Esophagus mucosa (tissue), 1 donor: Measurements from ENCODE around the gene FARP1. TPM values are rescaled to one million over a fixed set of nuclear protein-coding genes. Genes with fewer than 3 reads are reported as not detected.
"Not testable (repeated sequence)": the region's sequence is repeated elsewhere in the genome, so short reads cannot be mapped to it uniquely, and the experiment has no call there.

Experiments
- ATAC-seq: fragments of 200-7000 bp; cut with Tn5 transposase; one replicate; pipeline ENCODE4 v1.9.1; 2020
- total RNA-seq: library from RNA; stranded (reverse); gene quantifications from one replicate; pipeline ENCODE4 v1.2.4, GENCODE V29; 2023
- donor health status: DM: yes; HTN: yes; CAD: no.

Gene FARP1
- total RNA-seq, 1 donor from 2014 or later: 6.2 TPM

DNA sequence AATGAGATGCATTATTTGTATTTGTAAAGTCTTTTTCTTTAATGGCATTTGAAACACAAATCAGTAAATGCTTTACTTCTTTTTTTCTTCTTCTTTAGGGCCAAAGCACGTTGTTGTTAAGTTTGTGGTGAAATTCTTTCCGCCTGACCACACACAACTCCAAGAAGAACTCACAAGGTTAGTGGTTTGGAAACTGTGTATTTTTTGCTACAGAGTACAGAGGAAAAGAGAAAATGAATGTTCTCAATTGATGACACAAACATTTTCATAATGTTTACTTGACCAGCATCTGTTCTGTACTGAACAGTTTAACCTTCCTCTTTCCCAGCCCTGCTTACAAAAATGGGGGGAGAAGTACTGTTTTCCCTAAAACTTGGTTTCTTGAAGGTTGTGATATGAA is 225.1 kb downstream of the FARP1 start:
- no peak for ATAC-seq

DNA sequence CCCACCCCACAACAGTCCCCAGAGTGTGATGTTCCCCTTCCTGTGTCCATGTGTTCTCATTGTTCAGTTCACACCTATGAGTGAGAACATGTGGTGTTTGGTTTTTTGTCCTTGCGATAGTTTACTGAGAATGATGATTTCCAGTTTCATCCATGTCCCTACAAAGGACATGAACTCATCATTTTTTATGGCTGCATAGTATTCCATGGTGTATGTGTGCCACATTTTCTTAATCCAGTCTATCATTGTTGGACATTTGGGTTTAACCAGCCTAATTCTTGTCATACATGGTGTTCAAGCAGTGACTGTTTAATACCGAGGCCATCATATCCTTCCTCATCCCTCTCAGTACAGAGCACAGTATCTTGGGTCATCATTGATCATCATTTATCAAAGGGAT is 226.6 kb downstream of the FARP1 start:
- not testable (repeated sequence) for ATAC-seq

DNA sequence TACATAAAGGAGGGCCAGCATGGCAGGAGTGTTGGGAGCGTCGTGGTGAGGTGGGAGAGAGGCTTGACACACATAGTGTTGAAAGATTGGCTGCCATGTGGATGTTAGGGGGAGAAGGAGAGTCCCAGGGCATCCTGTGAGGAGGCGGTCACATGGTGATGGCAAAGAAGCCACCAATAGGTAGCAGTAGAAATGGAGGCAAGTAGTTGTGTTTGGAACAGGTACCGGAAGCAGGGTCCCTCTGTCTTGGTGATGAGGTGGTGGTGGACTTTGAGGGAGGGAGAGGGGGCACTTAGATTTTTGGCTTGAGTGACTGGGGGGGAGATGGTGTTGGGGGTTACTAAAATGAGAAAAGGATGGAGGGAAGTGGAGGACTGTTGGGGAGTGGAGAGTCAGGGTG is 227.4 kb downstream of the FARP1 start:
- no peak for ATAC-seq

DNA sequence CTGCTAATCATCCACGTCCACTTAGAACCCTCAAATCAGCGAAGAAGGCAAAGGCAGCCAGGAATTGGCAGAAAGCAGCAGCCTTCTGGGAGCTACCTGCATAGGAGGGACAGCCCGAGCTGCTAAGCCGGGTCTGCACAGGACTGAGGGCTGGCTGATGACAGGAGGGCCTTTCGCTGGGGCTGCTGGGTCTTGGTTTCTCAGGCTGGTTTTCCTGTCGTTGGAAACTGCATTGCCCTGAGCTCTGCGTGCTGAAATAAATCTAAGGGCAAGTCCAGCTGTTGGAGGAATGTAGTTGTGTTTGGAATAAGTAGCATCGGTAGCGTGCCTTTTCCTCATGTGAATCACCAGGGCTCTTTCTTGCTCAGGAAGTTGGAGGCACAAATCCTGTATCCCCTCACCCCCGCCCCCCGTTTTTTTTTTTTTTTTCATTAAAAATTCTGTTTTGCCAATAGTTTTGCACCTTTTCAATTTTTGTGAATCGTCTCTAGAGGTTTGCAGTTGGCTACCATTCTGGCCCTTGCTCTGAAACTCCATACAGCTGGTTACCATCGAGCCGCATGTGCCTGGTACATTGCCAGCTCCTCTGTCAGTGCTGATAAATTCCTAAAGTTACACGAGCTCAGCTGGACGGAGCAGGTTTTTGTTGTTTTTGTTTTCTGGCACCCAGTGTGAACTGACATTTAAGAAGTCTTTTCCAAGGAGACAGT is 228.1 kb downstream of the FARP1 start:
- ATAC-seq: no peak

DNA sequence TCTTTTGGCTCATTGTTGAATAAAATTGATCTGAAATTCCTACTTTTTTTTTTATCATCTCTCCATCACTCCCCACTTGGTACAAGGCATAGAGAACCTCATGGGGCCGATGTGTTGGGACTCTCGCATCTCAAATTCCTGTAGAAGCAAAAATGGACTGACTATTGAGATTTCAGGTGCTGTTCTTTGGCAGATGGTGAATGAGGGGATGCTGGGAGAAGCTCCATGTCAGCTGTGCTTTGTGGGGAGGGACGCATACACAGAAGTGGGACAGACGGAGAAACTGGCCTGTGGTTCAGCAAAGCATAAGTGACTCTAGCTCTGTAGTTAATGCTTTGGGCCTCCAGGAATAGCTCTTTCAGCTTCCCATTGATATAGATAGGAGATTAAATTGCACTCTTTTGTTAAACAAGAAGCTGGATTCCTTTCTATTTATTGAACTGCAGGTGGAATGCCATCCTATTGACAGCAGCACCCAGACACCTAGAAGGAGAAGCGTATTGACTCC is 228.7 kb downstream of the FARP1 start:
- no peak for ATAC-seq

DNA sequence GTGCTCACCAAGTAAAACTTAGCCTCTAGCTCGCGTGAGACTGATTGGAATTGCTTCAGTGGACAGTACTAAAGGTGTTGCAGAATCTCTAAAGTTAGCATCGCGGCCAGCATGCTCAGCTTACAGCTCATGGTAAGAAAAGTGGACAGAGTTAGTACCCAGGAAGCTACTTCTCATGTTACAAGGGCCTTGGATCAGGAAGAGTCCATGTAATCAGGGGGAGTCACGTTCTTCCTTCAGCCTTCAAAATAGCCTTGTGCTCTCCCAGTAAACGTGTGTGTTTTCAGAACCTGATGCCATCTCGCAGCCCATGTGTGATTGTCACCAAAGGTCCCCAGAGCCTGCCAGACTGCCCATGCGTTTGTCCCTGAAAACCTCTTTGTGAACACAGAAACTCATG is 230.0 kb downstream of the FARP1 start:
- ATAC-seq: no peak

DNA sequence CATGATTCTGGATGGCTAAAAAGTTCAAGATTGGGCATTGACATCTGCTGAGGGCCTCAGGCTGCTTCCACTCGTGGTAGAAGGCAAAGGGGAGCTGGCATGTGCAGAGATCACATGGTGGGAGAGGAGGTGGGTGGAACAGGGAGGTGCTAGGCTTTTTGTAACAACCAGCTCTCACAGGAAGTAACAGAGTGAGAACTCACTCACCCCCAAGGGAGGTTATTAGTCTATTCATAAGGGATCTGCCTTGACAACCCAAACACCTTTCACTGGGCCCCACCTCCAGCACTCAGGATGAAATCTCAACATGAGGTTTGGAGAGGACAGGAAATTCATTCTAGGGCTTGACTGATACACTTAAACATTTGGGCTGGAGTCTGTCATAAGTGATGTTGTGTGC is 231.9 kb downstream of the FARP1 start:
- ATAC-seq: no peak

DNA sequence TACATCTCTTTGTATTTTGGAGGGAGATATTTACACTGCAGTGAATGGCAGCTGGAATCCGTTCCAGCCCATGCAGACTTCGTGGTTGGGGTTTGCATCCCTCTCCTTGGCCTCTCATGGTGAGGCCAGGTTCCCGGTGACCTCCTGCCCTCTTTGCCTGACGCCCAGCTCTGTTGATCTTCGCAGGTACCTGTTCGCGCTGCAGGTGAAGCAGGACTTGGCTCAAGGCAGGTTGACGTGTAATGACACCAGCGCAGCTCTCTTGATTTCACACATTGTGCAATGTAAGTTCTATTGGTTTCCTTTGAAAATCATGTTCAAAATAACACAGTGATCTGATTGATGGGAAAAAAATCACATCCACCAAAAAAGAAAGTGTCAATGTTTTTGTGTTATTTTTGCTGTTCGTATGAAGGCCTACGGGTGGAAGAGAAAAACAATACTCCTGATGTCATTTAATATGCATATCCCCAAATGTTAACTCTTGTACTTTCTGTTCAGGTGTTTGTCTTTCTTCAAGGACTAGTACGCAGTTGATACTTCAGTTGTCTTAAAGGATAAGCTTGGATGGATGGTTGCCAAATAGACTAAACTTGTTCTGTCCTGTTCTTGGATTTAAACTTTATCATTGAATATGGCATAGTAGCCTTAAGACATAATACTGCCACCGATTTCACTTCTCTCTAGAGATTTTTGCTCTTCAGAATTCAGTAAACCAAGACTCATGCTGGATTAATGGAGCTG is 234.9 kb downstream of the FARP1 start:
- ATAC-seq: peak; percentile 48

DNA sequence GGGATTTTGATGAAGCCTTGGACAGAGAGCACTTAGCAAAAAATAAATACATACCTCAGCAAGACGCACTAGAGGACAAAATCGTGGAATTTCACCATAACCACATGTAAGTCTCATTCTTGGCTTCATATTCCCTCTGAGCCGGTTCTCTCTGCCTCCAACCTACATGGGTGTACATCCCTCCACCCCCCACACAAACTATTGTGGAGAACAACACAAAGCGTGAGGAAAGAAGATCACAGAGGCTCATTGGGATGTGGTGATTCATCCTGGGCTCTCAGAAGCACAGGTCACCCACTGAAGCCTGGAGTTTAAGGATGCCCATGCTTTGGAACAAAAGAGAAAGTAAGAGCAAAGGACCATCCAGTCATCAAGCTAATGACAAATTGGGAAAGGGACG is 241.8 kb downstream of the FARP1 start:
- ATAC-seq: no peak

DNA sequence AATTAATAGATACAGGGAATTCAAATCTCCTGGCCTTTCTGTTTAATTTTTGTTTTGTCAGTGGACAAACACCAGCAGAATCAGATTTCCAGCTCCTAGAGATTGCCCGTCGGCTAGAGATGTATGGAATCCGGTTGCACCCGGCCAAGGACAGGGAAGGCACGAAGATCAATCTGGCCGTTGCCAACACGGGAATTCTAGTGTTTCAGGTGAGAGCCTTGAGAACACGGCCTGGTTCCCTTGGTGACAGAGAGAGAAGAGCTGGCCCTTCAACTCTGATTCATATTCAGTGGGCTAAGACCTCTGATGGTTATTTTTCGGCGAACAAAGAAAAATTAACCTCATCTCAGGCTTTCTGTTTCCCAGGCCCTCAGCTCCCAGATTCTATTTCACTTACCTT is 242.7 kb downstream of the FARP1 start:
- ATAC-seq: no peak

DNA sequence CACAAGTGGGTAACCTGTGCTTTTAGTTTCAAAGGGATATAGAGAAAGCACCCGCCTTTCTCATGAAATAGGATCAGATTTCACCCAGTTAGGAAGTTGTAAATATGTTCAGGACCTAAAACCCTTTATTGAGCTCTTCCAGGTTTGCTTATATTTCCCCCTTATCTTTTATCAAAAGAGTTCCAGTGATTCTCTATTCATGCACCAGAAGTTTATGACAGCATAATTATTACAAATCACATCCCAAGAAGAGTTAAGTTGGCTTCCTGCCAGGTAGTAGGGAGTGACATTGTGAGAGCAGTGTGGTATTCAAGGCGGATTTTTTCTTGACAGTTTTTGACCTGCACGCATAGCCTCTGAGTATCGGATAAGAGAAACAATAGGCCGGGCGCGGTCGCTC is 243.7 kb downstream of the FARP1 start:
- ATAC-seq: peak; percentile 46

DNA sequence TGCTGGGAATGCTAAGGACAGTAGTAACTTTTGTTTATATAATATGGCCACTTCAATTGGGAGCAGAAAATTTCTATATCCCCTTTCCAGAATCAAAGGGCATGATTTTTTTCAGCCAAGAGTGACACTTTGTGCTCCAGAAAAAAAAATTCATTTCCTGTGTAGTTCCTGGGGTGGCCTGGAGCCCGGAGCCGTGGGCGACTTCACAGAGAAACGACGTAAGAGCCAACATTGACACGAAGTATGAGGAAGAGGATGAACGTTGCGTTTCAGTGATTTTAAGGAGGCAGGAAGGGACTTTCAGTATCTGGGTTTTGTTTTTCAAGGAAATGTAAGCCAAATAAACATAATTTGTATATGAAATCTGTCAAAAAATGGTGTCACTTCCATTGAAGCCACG is 246.4 kb downstream of the FARP1 start:
- no peak for ATAC-seq

DNA sequence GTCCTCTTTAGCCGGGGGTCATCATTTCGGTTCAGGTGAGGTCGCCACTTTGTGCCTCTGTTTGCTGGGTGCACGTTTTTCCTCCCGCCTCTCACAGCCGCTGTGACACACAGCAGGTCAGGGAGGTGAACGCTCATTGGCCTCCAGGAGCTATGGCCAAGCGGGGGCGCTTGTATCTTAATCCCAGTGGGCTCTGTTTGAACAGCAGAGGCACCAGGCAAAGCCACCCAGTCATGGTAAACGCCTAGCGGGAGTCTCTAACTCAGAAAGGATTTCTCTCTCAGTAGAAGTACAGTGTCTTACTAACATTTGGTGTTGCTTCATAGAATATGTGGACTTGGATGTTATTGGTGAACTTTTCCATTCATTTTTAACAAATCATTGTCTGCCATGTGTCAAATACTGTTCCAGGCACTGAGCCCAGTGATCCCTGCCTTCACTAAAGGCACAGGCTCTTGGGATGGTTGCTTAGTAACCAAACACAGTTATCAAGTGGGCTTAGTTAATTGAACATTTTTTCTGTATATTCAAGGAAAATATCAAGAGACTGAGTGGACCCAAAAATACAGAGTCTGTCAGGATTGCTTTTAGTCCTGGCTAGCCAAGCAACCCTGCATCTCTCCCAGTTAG is 247.3 kb downstream of the FARP1 start:
- ATAC-seq: no peak

DNA sequence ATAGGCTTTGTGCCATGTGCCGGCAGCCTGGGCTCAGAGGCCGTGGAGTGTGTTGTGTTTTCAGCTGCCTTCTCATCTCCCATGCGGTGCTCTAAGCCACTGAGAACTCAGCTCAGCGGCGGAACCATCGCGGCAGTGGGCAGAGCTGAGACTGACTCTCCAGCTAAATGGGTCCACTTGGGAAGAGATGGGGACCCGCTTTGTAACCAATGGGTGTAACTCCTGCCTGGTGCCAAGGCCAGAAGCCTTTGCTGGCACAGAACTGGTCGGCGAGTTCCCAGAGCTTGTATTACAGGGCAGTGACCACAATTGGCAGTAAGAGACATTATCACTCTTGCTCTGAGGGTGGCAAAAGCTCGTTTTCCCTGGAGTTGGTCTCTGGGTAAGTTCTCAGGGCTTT is 251.0 kb downstream of the FARP1 start:
- no peak for ATAC-seq

DNA sequence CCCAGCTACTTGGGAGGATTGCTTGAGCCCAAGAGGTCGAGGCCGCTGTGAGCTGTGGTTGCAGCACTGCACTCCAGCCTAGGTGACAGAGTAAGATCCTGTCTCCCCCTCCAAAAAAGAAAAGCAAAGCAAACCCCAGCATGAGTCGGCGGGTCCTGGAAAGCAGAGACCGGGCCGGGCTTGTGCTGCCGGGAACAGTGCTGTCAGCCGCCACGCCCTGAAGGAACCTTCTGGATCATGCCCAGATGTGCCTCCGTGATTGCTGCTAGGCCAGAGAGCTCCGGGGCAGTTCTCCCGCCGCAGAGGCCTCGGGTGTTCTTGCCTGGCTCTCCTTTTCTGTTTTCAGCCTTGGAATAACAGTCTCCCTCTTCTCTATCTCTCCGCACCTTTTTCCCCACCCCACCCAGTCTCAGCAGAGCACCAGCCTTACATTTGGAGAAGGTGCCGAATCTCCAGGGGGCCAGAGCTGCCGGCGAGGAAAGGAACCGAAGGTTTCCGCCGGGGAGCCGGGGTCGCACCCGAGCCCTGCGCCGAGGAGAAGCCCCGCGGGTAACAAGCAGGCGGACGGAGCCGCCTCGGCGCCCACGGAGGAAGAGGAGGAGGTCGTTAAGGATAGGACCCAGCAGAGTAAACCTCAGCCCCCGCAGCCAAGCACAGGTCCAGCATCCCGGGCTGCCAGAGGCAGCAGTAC is 252.1 kb downstream of the FARP1 start:
- ATAC-seq: no peak

DNA sequence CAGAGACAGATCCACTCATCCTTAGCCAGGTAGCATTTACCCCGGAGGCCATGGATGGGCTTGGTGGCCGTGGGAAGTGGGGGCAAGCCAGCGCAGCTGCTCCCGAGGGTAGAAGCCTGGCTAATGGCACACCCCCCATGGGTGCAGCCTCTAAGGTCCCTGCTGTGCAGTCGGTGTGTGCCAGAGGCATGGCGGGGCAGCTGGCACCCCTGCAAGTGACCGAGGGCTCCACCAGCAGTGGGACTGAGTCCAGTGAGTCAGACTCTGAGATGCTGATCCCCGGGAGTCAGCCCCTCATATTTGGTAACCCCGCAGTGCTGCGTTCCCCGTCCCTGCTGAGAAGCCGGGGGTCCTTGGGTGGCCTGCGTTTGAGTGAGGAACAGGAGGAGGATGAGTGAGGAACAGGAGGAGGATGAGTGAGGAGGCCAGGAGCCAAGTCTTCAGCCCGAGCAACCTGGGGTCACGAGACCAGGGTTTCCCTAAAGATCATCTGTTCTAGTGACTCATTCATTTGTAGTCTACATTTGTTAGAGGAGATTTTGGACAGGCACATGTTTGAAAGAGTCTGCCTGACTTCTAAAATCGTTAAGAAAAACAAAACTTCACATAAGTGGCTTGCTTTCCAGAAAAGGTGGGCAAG is 253.3 kb downstream of the FARP1 start:
- ATAC-seq: no peak

DNA sequence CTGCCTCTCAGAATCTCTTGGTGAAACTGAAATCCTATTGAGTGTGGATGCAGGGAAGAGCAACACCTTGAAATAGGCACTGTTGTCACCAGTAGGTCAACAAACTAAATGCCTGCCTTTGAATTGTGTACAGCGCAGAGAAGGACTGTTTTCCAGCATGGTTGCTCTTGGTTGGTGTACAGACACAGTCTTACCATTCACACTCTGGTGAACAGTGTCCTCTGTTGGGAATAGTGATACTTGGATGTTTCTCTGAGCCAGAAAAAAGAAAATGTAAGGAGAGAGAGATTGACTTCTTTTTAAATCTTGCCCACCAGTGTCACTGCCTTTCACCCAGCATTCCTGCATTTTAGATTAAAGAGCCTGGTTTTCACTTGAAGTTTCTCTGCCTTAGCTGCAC is 254.3 kb downstream of the FARP1 start:
- ATAC-seq: no peak

DNA sequence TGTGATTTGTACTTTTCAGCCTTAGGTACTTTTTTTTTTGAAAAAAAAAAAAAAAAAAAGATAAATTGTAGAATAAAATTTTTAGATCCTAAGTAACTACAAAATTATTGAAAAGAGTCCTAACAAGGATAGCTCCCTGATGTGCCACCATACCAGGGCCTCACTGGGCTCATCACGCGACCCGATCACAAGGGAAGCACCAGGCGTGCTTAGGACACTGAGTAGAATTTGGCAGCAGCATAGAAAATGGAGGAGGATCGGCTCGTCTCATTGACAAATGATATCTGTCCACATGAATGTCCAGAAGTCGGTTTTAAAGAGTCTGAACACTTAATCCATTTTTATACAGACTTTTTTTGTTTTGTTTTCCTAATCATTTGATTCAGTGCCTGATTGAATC is 255.0 kb downstream of the FARP1 start:
- ATAC-seq: no peak

DNA sequence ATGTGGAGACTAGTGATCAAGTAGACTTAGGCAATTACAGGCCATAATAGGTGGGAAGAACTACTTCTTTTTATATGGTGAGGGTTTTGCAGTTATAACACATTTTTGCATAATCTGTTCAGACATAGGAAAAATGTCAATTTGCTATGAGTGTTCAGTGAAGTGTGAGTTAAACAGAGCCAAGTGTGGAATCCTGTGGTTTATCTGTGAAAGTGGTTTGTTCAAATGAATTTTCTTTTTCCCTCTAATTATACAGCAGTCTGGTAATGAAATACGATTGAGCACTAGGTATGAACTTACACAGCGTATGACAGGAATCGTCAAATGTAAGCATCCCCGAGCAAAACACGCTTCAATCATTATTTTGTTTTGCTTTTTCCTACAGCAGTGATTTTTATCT is 255.7 kb downstream of the FARP1 start:
- ATAC-seq: no peak

DNA sequence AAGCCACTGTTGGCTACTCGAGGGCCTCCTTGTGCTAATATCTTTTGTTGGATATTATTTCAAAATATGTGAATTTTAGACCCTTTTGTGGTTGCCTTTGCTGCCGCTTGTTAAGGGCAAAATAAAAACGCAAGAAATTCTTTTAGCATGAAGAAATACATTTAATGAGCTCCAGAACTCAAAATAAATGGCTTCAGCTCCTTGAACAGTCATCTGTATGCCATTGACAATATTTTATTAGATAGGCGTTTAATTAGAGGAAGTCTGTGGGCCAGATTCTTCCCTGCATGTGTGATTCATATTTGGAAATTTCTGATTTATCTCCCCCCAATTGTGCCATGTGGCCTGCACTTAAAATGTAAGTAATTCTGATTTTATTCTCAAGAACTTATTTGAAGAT is 256.9 kb downstream of the FARP1 start:
- no peak for ATAC-seq

DNA sequence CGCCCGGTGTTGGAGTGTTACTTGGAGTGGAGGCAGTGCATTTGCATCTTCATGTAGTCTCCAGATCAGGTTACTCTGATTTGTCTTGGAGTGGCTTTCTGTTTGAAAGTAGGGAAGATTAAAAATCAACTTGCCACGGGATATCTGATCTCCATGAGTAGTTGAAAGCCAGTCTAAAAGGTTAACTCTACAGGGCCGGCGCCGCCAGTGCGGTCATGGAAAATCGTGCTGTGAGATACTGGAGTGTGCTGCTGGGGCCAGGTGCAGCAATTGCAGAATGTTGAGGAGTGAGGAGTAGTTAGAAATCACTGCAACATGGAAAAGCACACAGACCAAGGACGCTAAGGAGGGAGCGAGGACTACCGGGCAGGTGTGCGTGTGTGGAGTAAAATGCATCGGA is 259.0 kb downstream of the FARP1 start:
- ATAC-seq: no peak

DNA sequence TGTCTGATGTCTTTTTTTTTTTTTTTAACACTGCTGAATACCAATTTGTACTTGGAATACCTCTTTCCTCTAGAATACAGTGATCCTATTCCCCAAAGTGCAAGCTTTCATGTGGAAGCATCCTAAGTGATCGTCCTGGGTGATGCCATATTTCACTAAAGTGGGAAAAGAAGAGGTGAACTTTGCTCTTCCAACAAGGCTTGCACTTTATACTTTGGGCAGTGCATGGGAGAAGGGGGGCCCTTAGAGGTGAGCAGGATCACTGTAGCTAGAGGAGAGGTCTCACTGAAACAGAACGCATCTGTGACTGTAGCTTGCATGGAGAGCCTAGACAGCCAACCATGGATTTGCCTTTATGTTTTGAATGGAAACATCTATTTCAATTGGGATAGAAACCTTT is 260.2 kb downstream of the FARP1 start:
- no peak for ATAC-seq

DNA sequence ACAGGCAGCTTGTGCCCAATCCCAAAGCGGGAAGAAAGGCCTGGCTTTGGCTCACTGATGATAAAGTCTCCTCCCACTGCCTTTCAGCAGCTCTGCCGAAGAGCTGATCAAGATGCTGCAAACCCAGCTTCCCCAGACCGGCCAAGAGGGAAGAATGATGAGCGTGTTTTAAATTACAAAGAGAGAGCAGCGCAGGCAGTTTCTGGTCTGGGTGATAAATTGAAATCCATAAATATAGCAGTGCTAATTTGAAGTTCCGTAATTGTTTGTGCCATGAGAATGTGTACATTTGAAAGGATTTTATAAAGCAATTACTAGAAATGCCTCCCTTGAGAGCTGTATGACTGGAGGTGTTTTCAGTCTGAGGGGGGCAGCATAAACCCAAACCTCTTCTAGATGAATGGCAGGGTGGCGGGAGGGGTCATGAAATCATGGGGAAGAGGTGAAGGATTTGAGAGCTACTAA is 262.2 kb downstream of the FARP1 start:
- no peak for ATAC-seq
